ENCODE results near the gene RSAD1. TPM values are rescaled to one million over a fixed set of nuclear protein-coding genes. Genes with fewer than 3 reads are reported as not detected.
A peak's percentile ranks its signal among the peaks of the same experiment; 100 is the strongest.

The RSAD1 gene
- total RNA-seq, 2 donors from 2014 or later = 33.7 to 44.1 TPM

DNA sequence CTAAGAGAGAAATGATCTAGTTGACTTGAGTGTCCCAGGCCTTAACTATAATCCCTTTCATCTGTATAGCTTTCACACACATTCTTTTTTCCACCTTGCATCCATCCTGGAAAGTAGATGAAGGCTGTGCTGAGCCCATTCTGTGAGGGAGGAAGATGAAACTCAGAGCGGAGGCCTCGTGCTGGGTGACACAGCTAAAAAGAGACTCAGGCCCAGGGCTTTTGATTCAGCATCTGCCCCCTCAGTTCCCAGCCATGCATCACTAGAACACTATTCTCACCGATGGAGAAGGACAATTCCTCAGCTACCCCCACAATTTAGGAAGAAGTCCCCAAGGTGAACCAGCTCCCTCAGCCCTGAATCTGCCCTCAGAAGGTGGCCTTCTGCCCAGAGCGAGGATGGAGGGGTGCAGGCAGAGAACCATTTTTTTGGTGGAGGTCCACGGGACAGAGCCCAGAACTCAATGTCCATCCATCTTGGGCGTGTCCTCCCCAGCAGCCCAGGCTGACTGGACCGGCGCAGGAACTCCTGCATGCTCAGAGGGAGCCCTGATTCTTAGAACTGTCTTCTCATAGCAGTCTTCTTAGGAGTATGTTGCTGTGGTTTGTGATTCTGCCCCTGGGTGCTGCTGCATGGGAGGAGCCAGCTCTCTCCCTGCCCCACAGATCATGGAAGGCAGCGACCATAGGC, 23.8 kb downstream of the RSAD1 start:
- DNase-seq (ENCODE audit: low spot score) = no peak
- no peaks in the 10 kb centered on the region for H3K36me3 ChIP-seq
- TF ChIP-seq POLR2AphosphoS5 (IDR thresholded peaks at IDR 0.05) = no peak
- no peak for TF ChIP-seq POLR2A (IDR thresholded peaks at IDR 0.05)
- TF ChIP-seq, protein P1, sequence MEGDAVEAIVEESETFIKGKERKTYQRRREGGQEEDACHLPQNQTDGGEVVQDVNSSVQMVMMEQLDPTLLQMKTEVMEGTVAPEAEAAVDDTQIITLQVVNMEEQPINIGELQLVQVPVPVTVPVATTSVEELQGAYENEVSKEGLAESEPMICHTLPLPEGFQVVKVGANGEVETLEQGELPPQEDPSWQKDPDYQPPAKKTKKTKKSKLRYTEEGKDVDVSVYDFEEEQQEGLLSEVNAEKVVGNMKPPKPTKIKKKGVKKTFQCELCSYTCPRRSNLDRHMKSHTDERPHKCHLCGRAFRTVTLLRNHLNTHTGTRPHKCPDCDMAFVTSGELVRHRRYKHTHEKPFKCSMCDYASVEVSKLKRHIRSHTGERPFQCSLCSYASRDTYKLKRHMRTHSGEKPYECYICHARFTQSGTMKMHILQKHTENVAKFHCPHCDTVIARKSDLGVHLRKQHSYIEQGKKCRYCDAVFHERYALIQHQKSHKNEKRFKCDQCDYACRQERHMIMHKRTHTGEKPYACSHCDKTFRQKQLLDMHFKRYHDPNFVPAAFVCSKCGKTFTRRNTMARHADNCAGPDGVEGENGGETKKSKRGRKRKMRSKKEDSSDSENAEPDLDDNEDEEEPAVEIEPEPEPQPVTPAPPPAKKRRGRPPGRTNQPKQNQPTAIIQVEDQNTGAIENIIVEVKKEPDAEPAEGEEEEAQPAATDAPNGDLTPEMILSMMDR (IDR thresholded peaks at IDR 0.05) = no peak
- 89% methylated on average over 8 of the region's 9 CpGs for WGBS
- no peaks in the 10 kb centered on the region for H3K9me3 ChIP-seq
- H3K4me1 ChIP-seq (replicated peaks) = no peaks in the 10 kb centered on the region
- intact Hi-C loops (cut with DNase I) = no loop called here
- H3K27me3 ChIP-seq (replicated peaks; ENCODE audit: insufficient read depth) = no peaks in the 10 kb centered on the region
- no peak overlapping the region for H3K4me3 ChIP-seq
- no peak overlapping the region for H3K27ac ChIP-seq

DNA sequence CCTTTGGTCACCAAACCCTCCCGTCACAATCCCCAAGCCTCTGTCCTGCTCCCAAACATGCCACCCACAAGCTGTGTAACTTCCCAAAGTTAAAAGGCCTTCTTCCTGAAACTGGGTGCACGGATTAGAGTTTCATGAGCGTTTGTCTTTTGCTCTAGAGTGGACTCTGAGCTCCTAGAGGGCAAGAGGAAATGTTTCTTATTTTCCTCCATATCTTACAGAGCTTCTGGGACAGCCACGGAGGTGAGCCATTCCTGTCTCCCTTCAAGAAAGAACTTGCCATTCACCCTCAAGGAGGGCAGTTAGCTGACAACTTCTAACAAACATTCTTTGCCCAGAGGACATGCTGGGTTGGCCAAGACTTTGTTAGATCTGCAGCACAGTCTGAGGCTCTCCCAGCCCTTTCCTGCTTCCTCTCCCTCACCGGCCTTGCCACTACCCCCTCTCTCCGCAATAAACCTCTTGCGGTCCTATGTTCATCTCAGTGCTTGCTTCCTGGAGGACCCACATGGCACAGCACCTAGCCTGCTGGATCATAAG, 27.0 kb downstream of the RSAD1 start:
- H3K27ac ChIP-seq = no peak overlapping the region
- H3K9me3 ChIP-seq = no peaks in the 10 kb centered on the region
- DNase-seq (ENCODE audit: low spot score) = no peak
- intact Hi-C loops (cut with DNase I) = no loop called here
- 64% methylated on average over 7 of the region's 7 CpGs for WGBS
- H3K36me3 ChIP-seq = no peaks in the 10 kb centered on the region
- no peaks in the 10 kb centered on the region for H3K4me1 ChIP-seq (replicated peaks)
- H3K4me3 ChIP-seq = no peak overlapping the region
- TF ChIP-seq POLR2A (IDR thresholded peaks at IDR 0.05) (no peak), POLR2AphosphoS5 (IDR thresholded peaks at IDR 0.05) (no peak)
- TF ChIP-seq, protein P1 (IDR thresholded peaks at IDR 0.05) = no peak
- no peaks in the 10 kb centered on the region for H3K27me3 ChIP-seq (replicated peaks; ENCODE audit: insufficient read depth)

DNA sequence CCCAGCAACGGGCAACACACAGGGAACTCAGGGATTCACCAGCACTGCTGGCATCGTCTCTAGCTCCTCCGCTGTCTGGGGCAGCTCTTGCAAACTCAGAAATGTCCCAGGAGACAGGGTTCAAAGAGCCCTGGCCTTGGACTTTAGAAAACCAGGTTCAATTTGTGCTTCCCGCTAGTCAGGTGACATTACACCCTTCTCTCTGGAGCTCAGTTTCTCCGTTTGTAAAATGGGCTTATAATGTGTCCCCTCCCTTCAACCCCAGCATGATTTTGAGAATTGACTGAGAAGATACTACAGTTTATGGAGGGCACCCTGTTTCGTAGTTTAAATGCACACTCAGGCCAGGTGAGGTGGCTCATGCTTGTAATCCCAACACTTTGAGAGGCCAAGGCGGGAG, 27.6 kb downstream of the RSAD1 start:
- H3K27ac ChIP-seq = no peak overlapping the region
- no peak overlapping the region for H3K4me3 ChIP-seq
- no peak for DNase-seq (ENCODE audit: low spot score)
- TF ChIP-seq POLR2AphosphoS5 (IDR thresholded peaks at IDR 0.05) (no peak), POLR2A (IDR thresholded peaks at IDR 0.05) (no peak)
- TF ChIP-seq, protein P1 (IDR thresholded peaks at IDR 0.05) = no peak
- H3K4me1 ChIP-seq (replicated peaks) = no peaks in the 10 kb centered on the region
- H3K36me3 ChIP-seq = no peaks in the 10 kb centered on the region
- H3K27me3 ChIP-seq (replicated peaks; ENCODE audit: insufficient read depth) = no peaks in the 10 kb centered on the region
- no peaks in the 10 kb centered on the region for H3K9me3 ChIP-seq
- WGBS = 86% methylated on average over 7 of the region's 7 CpGs
- intact Hi-C loops (cut with DNase I) = no loop called here

DNA sequence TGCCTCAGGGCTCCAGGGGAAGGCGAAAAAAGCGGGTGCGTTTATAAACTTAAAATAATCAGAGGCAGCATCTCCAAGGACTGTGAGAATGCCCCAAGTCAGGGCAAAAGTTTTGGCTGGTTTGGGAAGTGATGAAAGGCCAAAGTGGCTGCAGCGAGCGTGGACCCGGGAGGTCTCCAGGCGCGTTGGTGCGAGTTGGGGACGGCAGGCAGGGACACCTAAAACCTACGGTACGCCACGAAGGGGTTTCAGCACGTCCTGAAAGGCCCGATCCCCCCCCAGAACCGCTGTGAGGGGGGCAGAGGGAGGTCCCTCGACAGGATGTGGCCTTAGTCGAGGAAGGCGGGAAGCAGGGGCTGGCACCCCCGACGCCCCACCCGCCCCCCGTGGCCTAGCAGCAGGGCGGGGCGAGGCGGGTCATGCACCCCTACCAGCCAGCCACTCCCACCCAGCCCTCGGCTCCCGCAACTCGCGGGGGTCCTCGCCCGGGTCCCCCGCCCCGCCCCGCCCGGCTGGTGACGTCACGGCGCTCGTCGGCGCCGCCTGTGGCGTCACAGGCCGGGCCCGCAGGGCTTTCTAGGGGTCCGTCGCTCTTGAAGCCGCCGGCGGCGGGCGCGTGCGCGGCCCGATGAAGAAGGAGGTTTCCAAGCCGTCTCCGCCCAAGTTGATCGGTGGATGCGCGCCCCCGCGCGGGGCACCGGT, 29.4 kb downstream of the RSAD1 start, which contains the start of gene MYCBPAP:
Gene MYCBPAP, plus strand, starts transcription at position 569 of the 702 bp plus-strand sequence. CDS start 236 bp downstream, outside the sequence.
- Histone ChIP-seq H3K9me3 (no peaks in the 10 kb centered on the region), H3K36me3 (no peaks in the 10 kb centered on the region), H3K4me1 (replicated peaks) (no peaks in the 10 kb centered on the region), H3K4me3 (peak within 1 kb of the TSS; percentile 53 to 59), H3K27ac (peak within 1 kb of the TSS; percentile 77 to 85), H3K27me3 (replicated peaks; ENCODE audit: insufficient read depth) (no peaks in the 10 kb centered on the region)
- intact Hi-C loops (cut with DNase I) = no loop called here
- peak; percentile 74 for DNase-seq (ENCODE audit: low spot score)
- 5% methylated on average over 51 of the region's 66 CpGs for WGBS
- peak; percentile 31 for TF ChIP-seq POLR2AphosphoS5 (IDR thresholded peaks at IDR 0.05)
- peak; percentile 38 for TF ChIP-seq POLR2A (IDR thresholded peaks at IDR 0.05)
- TF ChIP-seq, protein P1 (IDR thresholded peaks at IDR 0.05) = peak in 3 of 4 experiments; percentile 18 to 44 (median 20)
